Measurements from ENCODE around the gene DRGX.

- TF ChIP-seq ZNF274 (IDR thresholded peaks at IDR 0.05; ENCODE audit: insufficient read depth, insufficient read length) (no peak), POLR2A (IDR thresholded peaks at IDR 0.05; ENCODE audit: low read depth, low read length) (no peak), ZNF622 (IDR thresholded peaks at IDR 0.05) (no peak), E2F4 (IDR thresholded peaks at IDR 0.05; ENCODE audit: low read depth, low read length) (no peak), PML (IDR thresholded peaks at IDR 0.05; ENCODE audit: low read length) (no peak), IRF3 (IDR thresholded peaks at IDR 0.05) (no peak), EZH2 (IDR thresholded peaks at IDR 0.05; ENCODE audit: borderline replicate concordance, control insufficient read depth, low read depth, low read length) (no peak), RFX5 (IDR thresholded peaks at IDR 0.05; ENCODE audit: low read depth, low read length) (no peak), CEBPB (IDR thresholded peaks at IDR 0.05; ENCODE audit: borderline replicate concordance in 1 of 2, low read depth in 2 of 2, low read length in 2 of 2) (no peak)
Observed at GRCh38 chr10:49395741-49396665, at the start of gene DRGX.

Measured in GM12878 (cell line).